Activated CD8-positive, alpha-beta T cell treated with anti-CD3 and anti-CD28 coated beads for 36 hours (primary cell): ENCODE measurements around the gene KPNA1. TPM values are rescaled to one million over a fixed set of nuclear protein-coding genes. Genes with fewer than 3 reads are reported as not detected.

Experiments used
- ATAC-seq: fragments of 200-7000 bp; cut with Tn5 transposase; one replicate; pipeline ENCODE4 v1.10.0; 2021; ENCODE audit warnings: mild to moderate bottlenecking, moderate library complexity
- CTCF ChIA-PET: fragments of 350-600 bp; sonication (Branson Sonifier 250); formaldehyde crosslinking; loops from one replicate; lab custom pipeline; 2021; ENCODE audit warnings: antibody characterized with exemption; lab: Charles Lee
- POLR2A ChIA-PET: fragments of 350-600 bp; sonication (Branson Sonifier 250); formaldehyde crosslinking; loops from one replicate; lab custom pipeline; 2021; ENCODE audit warnings: antibody characterized with exemption; lab: Charles Lee
- DNase-seq: peaks from one replicate; pipeline ENCODE4 v3.0.0-alpha.2; 2020
- H3K27ac Mint-ChIP-seq: one replicate; pipeline ENCODE4 v1.8.0; 2021; ENCODE audit warnings: mild to moderate bottlenecking, mixed read lengths
- H3K27me3 Mint-ChIP-seq: one replicate; pipeline ENCODE4 v1.8.0; 2021; ENCODE audit warnings: mixed read lengths
- H3K36me3 Mint-ChIP-seq: one replicate; pipeline ENCODE4 v1.8.0; 2021; ENCODE audit warnings: low read depth, mixed read lengths
- H3K4me1 Mint-ChIP-seq: one replicate; pipeline ENCODE4 v1.8.0; 2021; ENCODE audit warnings: low read depth, mixed read lengths
- H3K4me3 Mint-ChIP-seq: one replicate; pipeline ENCODE4 v1.8.0; 2021; ENCODE audit warnings: mild to moderate bottlenecking, moderate library complexity, mixed read lengths
- H3K9me3 Mint-ChIP-seq: one replicate; pipeline ENCODE4 v1.8.0; 2021; ENCODE audit warnings: mixed read lengths
- intact Hi-C: fragments of 100-400 bp; cut with micrococcal nuclease; formaldehyde crosslinking; loops from one replicate; pipeline ENCODE4 v1.10.0; 2022
- total RNA-seq, 2 experiments: library from RNA; stranded (reverse); gene quantifications; one replicate each; pipeline ENCODE4 v1.2.3, GENCODE V29; 2021
- TF ChIP-seq, protein P1 (sequence below): fragments of 200-600 bp; IDR thresholded peaks from one replicate; pipeline ENCODE4 v1.8.0; 2022; ENCODE audit warnings: antibody characterized with exemption, mild to moderate bottlenecking

KPNA1 gene
- total RNA-seq, 2 experiments from 2014 or later: 46.6 to 47.4 TPM

DNA sequence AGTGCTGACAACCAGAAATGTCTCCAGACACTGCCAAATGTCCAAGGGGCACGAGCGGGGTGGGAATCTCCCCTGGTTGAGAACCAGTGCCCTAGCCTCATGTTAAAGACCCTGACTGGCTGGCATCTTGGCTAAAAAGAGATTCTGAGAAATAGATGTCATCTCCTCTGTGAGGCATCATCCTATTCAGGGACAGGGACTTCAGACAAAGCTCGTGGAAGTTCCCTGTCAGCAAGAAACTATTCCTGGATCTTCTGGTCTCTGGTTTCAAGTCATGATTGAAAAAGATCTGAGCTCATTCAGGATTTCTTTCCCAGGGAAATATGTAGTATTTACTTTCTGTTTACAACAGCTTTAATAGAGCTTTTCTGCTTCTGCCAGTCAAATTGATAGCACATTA is 109.7 kb downstream of the KPNA1 start:
- Mint-ChIP-seq H3K27ac (no peak overlapping the region), H3K27me3 (no peaks in the 10 kb centered on the region), H3K36me3 (peaks cover 58% of the 10 kb centered on the region), H3K9me3 (no peaks in the 10 kb centered on the region), H3K4me1 (peaks cover 29% of the 10 kb centered on the region), H3K4me3 (no peak overlapping the region)
- DNase-seq (no peak), ATAC-seq (no peak)
- TF ChIP-seq, protein P1, sequence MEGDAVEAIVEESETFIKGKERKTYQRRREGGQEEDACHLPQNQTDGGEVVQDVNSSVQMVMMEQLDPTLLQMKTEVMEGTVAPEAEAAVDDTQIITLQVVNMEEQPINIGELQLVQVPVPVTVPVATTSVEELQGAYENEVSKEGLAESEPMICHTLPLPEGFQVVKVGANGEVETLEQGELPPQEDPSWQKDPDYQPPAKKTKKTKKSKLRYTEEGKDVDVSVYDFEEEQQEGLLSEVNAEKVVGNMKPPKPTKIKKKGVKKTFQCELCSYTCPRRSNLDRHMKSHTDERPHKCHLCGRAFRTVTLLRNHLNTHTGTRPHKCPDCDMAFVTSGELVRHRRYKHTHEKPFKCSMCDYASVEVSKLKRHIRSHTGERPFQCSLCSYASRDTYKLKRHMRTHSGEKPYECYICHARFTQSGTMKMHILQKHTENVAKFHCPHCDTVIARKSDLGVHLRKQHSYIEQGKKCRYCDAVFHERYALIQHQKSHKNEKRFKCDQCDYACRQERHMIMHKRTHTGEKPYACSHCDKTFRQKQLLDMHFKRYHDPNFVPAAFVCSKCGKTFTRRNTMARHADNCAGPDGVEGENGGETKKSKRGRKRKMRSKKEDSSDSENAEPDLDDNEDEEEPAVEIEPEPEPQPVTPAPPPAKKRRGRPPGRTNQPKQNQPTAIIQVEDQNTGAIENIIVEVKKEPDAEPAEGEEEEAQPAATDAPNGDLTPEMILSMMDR: no peak
- POLR2A ChIA-PET: interaction anchor here (2.5 kb wide), 1 partner anchor 11 kb away, joined by 6 read pairs; the partner anchor contains the start of gene WDR5B
- CTCF ChIA-PET: interaction anchor here (0.7 to 2.4 kb wide), 3 partner anchors 9 to 20 kb away, joined by 3 to 10 read pairs (median 9); partner anchors contain the start of gene FAM162A
- intact Hi-C loops: no loop called here

DNA sequence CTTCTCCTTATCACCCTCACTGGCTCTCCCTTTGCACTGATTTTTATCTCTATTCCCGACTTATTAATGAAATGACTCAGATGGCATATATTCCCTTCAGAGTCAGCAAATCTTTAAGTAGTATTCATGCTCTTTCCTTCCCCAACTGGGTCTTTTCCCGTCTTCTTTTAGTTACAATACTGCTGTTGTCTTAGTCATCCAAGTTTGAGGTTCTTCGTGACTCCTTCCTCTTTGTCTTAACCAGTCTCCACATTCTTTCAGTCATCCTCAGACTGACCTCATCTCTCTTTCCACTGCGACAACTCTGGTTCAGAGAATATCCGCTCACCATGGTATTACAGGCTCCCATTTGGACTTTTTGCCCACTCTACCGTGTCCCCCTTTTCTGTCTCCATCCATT is 111.2 kb downstream of the KPNA1 start:
- Mint-ChIP-seq H3K4me3 (no peak overlapping the region), H3K27ac (no peak overlapping the region), H3K9me3 (no peaks in the 10 kb centered on the region), H3K27me3 (no peaks in the 10 kb centered on the region), H3K4me1 (peaks cover 22% of the 10 kb centered on the region), H3K36me3 (peaks cover 58% of the 10 kb centered on the region)
- ATAC-seq (no peak), DNase-seq (no peak)
- POLR2A ChIA-PET: no interaction called here
- TF ChIP-seq, protein P1: no peak
- intact Hi-C loops: no loop called here
- CTCF ChIA-PET: interaction anchor here (1.8 kb wide), 1 partner anchor 10 kb away, joined by 9 read pairs; no protein-coding TSS in a partner anchor

DNA sequence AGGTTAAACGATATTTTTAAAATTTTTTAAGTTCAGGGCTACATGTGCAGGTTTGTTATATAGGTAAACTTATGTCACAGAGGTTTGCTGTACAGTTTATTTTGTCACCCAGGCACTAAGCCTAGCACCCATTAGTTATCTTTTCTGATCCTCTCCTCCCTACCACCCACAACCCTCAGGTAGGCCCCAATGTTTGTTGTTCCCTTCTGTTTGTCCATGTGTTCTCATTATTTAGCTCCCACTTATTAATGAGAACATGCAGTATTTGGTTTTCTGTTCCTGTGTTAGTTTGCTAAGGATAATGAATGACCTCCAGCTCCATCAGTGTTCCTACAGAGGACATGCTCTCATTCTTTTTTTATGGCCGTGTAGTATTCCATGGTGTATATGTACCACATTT is 115.8 kb downstream of the KPNA1 start:
- Mint-ChIP-seq H3K27me3 (no peaks in the 10 kb centered on the region), H3K36me3 (peaks cover 41% of the 10 kb centered on the region), H3K4me1 (peaks cover 41% of the 10 kb centered on the region), H3K9me3 (no peaks in the 10 kb centered on the region), H3K4me3 (no peak overlapping the region), H3K27ac (no peak overlapping the region)
- ATAC-seq: no peak
- CTCF ChIA-PET: no interaction called here
- DNase-seq: no peak
- POLR2A ChIA-PET: interaction anchor here (1.0 kb wide), 1 partner anchor 18 kb away, joined by 3 read pairs; no protein-coding TSS in a partner anchor
- intact Hi-C loops: no loop called here
- TF ChIP-seq, protein P1: no peak

DNA sequence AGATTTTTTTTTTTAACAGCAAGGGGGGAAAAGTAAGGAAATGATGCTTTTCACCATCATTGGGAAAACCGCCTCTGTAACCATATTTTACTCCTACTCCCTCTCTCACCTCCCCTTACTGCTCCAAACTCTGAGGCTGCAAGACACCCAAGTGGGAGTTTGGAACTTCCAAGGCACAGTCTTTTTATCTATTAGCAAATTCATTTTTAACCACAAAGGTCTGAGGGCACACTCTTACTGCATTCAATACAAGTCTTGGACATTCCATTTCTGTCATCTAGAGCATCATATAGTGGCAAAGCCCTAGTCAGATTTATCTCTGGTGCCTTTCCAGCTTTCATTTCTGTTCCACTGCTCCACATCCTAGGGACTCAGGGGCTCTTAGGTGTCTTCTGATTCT is 117.5 kb downstream of the KPNA1 start:
- TF ChIP-seq, protein P1: no peak
- H3K27me3 Mint-ChIP-seq: no peaks in the 10 kb centered on the region
- H3K4me3 Mint-ChIP-seq: no peak overlapping the region
- no peaks in the 10 kb centered on the region for H3K9me3 Mint-ChIP-seq
- no peak overlapping the region for H3K27ac Mint-ChIP-seq
- intact Hi-C loops: no loop called here
- H3K4me1 Mint-ChIP-seq: peaks cover 44% of the 10 kb centered on the region
- ATAC-seq (no peak), DNase-seq (no peak)
- peaks cover 38% of the 10 kb centered on the region for H3K36me3 Mint-ChIP-seq
- POLR2A ChIA-PET: interaction anchor here (1.2 kb wide), 1 partner anchor 11 kb away, joined by 3 read pairs; no protein-coding TSS in a partner anchor
- CTCF ChIA-PET: interaction anchor here (1.2 kb wide), 1 partner anchor 11 kb away, joined by 6 read pairs; no protein-coding TSS in a partner anchor

DNA sequence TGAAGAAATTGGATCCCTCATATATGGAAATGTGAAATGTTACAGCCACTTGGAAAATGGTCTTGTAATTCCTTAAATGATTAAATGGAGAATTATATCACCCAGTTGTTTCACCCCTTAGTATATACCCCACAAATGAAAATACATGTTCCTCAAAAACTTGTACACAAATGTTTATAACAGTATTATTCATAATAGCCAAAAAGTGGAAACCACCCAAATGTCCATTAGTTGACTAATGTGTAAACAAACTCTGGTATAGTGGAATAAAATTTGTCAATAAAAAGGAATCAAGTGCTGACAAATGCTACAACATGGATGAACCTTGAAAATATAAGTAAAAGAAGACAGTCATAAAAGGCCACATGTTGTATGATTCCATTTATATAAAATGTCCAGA is 118.2 kb downstream of the KPNA1 start:
- ChIA-PET CTCF (interaction anchor here (0.7 to 1.2 kb wide), 2 partner anchors 12 to 14 kb away, joined by 3 to 4 read pairs; partner anchors contain the start of genes FAM162A and MIX23), POLR2A (interaction anchor here (1.0 kb wide), 1 partner anchor 12 kb away, joined by 3 read pairs; the partner anchor contains the start of gene FAM162A)
- Mint-ChIP-seq H3K27ac (no peak overlapping the region), H3K27me3 (no peaks in the 10 kb centered on the region), H3K36me3 (peaks cover 38% of the 10 kb centered on the region), H3K4me3 (no peak overlapping the region), H3K9me3 (no peaks in the 10 kb centered on the region), H3K4me1 (peaks cover 44% of the 10 kb centered on the region)
- no peak for DNase-seq
- TF ChIP-seq, protein P1: no peak
- intact Hi-C loops: no loop called here
- ATAC-seq: no peak
